Endothelial cell of umbilical vein (primary cell): Measurements from ENCODE around the gene C4orf50. TPM values are rescaled to one million over a fixed set of nuclear protein-coding genes. Genes with fewer than 3 reads are reported as not detected.

Experiments
- BruUV-seq: library from RNA; stranded (reverse); fragments of 400-500 nt; replicated peaks from 2 replicates; lab custom pipeline; 2021; lab: Mats Ljungman, UMichigan
- CTCF ChIA-PET: fragments of 300-600, 350-600 bp; sonication (Branson Sonifier 250); formaldehyde crosslinking; loops from one replicate; lab custom pipeline; 2021; ENCODE audit warnings: antibody characterized with exemption, inconsistent platforms; lab: Charles Lee
- POLR2A ChIA-PET: fragments of 300-600, 350-600 bp; sonication (Branson Sonifier 250); formaldehyde crosslinking; loops from one replicate; lab custom pipeline; 2021; ENCODE audit warnings: antibody characterized with exemption, inconsistent platforms; lab: Charles Lee
- DNase-seq: peaks from one replicate; pipeline ENCODE4 v3.0.0-alpha.2; 2011; ENCODE audit warnings: low read depth, low spot score
- FAIRE-seq: peaks from 2 replicates; lab custom pipeline; 2011; peaks lifted over from hg19 to GRCh38; lab: Jason Lieb, UNC
- H2AFZ ChIP-seq: 2 replicates; pipeline ENCODE4 v1.6.0; 2012; ENCODE audit warnings: low read depth, low read length, control low read depth, inconsistent platforms
- H3K27ac ChIP-seq: 2 replicates; pipeline ENCODE4 v1.5.1; 2011; ENCODE audit warnings: low read depth, mild to moderate bottlenecking, control low read depth, low read length, moderate library complexity; ENCODE audit not compliant: insufficient read depth
- H3K27me3 ChIP-seq, 2 experiments: 2 replicates each; pipeline versions ENCODE4 v1.6.0 to v1.6.1; 2011; ENCODE audit warnings: low read length in 2 of 2, mixed read lengths in 1 of 2; ENCODE audit not compliant: control insufficient read depth in 2 of 2, insufficient read depth in 2 of 2
- H3K36me3 ChIP-seq, 2 experiments: 2 replicates in 1 of 2; 3 replicates in 1 of 2; pipeline ENCODE4 v1.5.1; 2011; ENCODE audit warnings: low read length in 2 of 2, mild to moderate bottlenecking in 1 of 2, moderate library complexity in 1 of 2; ENCODE audit not compliant: control insufficient read depth in 2 of 2, insufficient read depth in 2 of 2; ENCODE audit errors: extremely low read depth in 1 of 2
- H3K4me1 ChIP-seq: 3 replicates; pipeline ENCODE4 v1.5.1; 2011; ENCODE audit warnings: mild to moderate bottlenecking, low read length; ENCODE audit not compliant: control insufficient read depth, insufficient read depth; ENCODE audit errors: extremely low read depth
- H3K4me2 ChIP-seq: 2 replicates; pipeline ENCODE4 v1.6.1; 2011; ENCODE audit warnings: low read length, control low read depth, mixed read lengths; ENCODE audit not compliant: insufficient read depth
- H3K4me3 ChIP-seq, 3 experiments: fragments of 200-600 bp in 1 of 3; sonication (generic), shearing (Covaris generic) in 1 of 3; replicated peaks in 1 of 3; 2 replicates each; pipeline ENCODE4 v1.5.1; 2011 to 2016; ENCODE audit warnings: control low read depth in 3 of 3, low read length in 3 of 3, mild to moderate bottlenecking in 2 of 3, inconsistent platforms in 1 of 3, low read depth in 1 of 3, moderate library complexity in 1 of 3; ENCODE audit not compliant: insufficient read depth in 1 of 3
- H3K79me2 ChIP-seq: 2 replicates; pipeline ENCODE4 v1.6.0; 2012; ENCODE audit warnings: low read length, inconsistent platforms; ENCODE audit not compliant: control insufficient read depth, insufficient read depth
- H3K9ac ChIP-seq: replicated peaks from 2 replicates; pipeline ENCODE3; 2011; ENCODE audit warnings: low read length, control low read depth; ENCODE audit not compliant: insufficient read depth; ENCODE audit errors: extremely low read depth
- H3K9me1 ChIP-seq: replicated peaks from 3 replicates; pipeline ENCODE4 v1.6.0; 2011; ENCODE audit warnings: mild to moderate bottlenecking, low read length; ENCODE audit not compliant: control insufficient read depth, insufficient read depth; ENCODE audit errors: extremely low read depth
- H3K9me3 ChIP-seq: replicated peaks from 2 replicates; pipeline ENCODE4 v1.5.1; 2012; ENCODE audit warnings: low read length, inconsistent platforms; ENCODE audit not compliant: control insufficient read depth, insufficient read depth
- H4K20me1 ChIP-seq: replicated peaks from 2 replicates; pipeline ENCODE3; 2011; ENCODE audit warnings: mild to moderate bottlenecking, low read length; ENCODE audit not compliant: control insufficient read depth, insufficient read depth; ENCODE audit errors: extremely low read depth
- CTCF ChIP-seq, 2 donors: IDR thresholded peaks; 1 replicate in 1 of 2; 2 replicates in 1 of 2; pipeline ENCODE4 v1.5.1; 2011; ENCODE audit warnings: low read length in 2 of 2, mild to moderate bottlenecking in 2 of 2, moderate library complexity in 2 of 2, control low read depth in 1 of 2, inconsistent platforms in 1 of 2, low read depth in 1 of 2; ENCODE audit not compliant: insufficient read depth in 1 of 2; ENCODE audit errors: extremely low read depth in 1 of 2
- EZH2 ChIP-seq: IDR thresholded peaks from 2 replicates; pipeline ENCODE4 v1.6.1; 2012; ENCODE audit warnings: borderline replicate concordance, low read depth, mild to moderate bottlenecking, moderate library complexity, low read length, inconsistent platforms; ENCODE audit not compliant: severe bottlenecking
- FOS ChIP-seq: IDR thresholded peaks from 2 replicates; pipeline ENCODE4 v1.6.1; 2011; ENCODE audit warnings: mild to moderate bottlenecking, low read length, moderate library complexity, borderline replicate concordance; ENCODE audit not compliant: insufficient read depth
- GATA2 ChIP-seq: IDR thresholded peaks from 2 replicates; pipeline ENCODE4 v1.7.0; 2011; ENCODE audit warnings: low read depth, mild to moderate bottlenecking, moderate library complexity, mixed read lengths, low read length; ENCODE audit not compliant: insufficient read length, insufficient read depth
- JUN ChIP-seq: IDR thresholded peaks from 2 replicates; pipeline ENCODE4 v1.6.1; 2011; ENCODE audit warnings: borderline replicate concordance, low read depth; ENCODE audit not compliant: insufficient read length, insufficient read depth
- MAX ChIP-seq: IDR thresholded peaks from 2 replicates; pipeline ENCODE4 v1.6.1; 2011; ENCODE audit not compliant: insufficient read depth, insufficient read length
- MYC ChIP-seq: IDR thresholded peaks from one replicate; pipeline ENCODE4 v1.6.1; 2011; ENCODE audit warnings: mild to moderate bottlenecking, low read depth, low read length
- POLR2A ChIP-seq: IDR thresholded peaks from 2 replicates; pipeline ENCODE4 v1.6.1; 2012; ENCODE audit warnings: low read depth, mild to moderate bottlenecking, control low read depth, low read length
- POLR2AphosphoS5 ChIP-seq: IDR thresholded peaks from 2 replicates; pipeline ENCODE4 v1.6.1; 2012; ENCODE audit warnings: low read depth, mild to moderate bottlenecking, control low read depth, low read length, moderate library complexity; ENCODE audit not compliant: insufficient read depth
- dilution Hi-C: fragments of 300-500 bp; cut with MboI; formaldehyde crosslinking; loops from one replicate; pipeline ENCODE4 v1.15.0; 2019; ENCODE audit warnings: low sequenced_read_pairs; ENCODE audit not compliant: extremely low pct_ligation_motif_present
- intact Hi-C: fragments of 100-400 bp; cut with micrococcal nuclease; formaldehyde crosslinking; loops from one replicate; pipeline ENCODE4 v1.10.0; 2022
- polyA plus RNA-seq, 4 experiments: library from polyadenylated mRNA; depleted of rRNA in 3 of 4; stranded (reverse) in 3 of 4; unstranded in 1 of 4; fragments of >200 nt; gene quantifications; 2 replicates each; pipeline versions ENCODE4 v1.2.1 to v1.2.3, GENCODE V29; 2011 to 2012; ENCODE audit warnings: missing spikeins in 1 of 4
- total RNA-seq: library from RNA; stranded (reverse); gene quantifications from 2 replicates; pipeline ENCODE4 v1.2.3, GENCODE V29; 2021

C4orf50 gene
- total and polyA plus RNA-seq, 2 donors (not counting 3 experiments of a cell fraction or from before 2014, with no cell fraction given) = not detected

- Histone ChIP-seq H3K36me3 (no peaks in the 10 kb centered on the region), H3K27ac (no peak overlapping the region), H2AFZ (no peak overlapping the region), H3K27me3 (no peaks in the 10 kb centered on the region), H4K20me1 (no peaks in the 10 kb centered on the region), H3K79me2 (no peaks in the 10 kb centered on the region), H3K9me1 (no peaks in the 10 kb centered on the region), H3K9ac (no peak overlapping the region), H3K9me3 (no peaks in the 10 kb centered on the region), H3K4me1 (no peaks in the 10 kb centered on the region), H3K4me3 (no peak overlapping the region), H3K4me2 (no peak overlapping the region)
- ChIA-PET POLR2A (no interaction called here), CTCF (no interaction called here)
- intact Hi-C loops = no loop called here
- TF ChIP-seq JUN = no peak
- TF ChIP-seq POLR2AphosphoS5 = no peak
- no peak for TF ChIP-seq MAX
- TF ChIP-seq CTCF (IDR thresholded peaks at IDR 0.05; ENCODE audit: extremely low read depth in 1 of 2, insufficient read depth in 1 of 2, low read depth in 1 of 2, low read length in 2 of 2) = no peak
- TF ChIP-seq FOS = no peak
- TF ChIP-seq POLR2A = no peak
- TF ChIP-seq EZH2 = no peak
- TF ChIP-seq GATA2 = no peak
- no peak for TF ChIP-seq MYC
- DNase-seq (no peak), FAIRE-seq (no peak)
- no TSS peak for BruUV-seq
- dilution Hi-C loops = no loop called here
Measured at GRCh38 chr4:6029254-6029653, 11.0 kb upstream of the C4orf50 start.
